GM18502 (cell line): ENCODE results near the gene NEURL1B.
"Not testable (repeated sequence)": the region's sequence is repeated elsewhere in the genome, so short reads cannot be mapped to it uniquely, and the experiment has no call there.

ENCODE experiments used
- ATAC-seq: cut with Tn5 transposase; IDR thresholded peaks from one replicate; pipeline ENCODE4 v1.9.1; 2021; ENCODE audit warnings: mild to moderate bottlenecking; ENCODE audit not compliant: unreplicated experiment, poor library complexity

Gene NEURL1B

GRCh38 chr5:172640822-172641358 is at the start of gene NEURL1B:
Gene NEURL1B (plus strand): TSS chr5:172641263. CDS start chr5:172641407, 144 bp downstream.
- no peak for ATAC-seq

- no peak for ATAC-seq
Measured at GRCh38 chr5:172591636-172592035, 49.4 kb upstream of the NEURL1B start.

- no peak for ATAC-seq
Measured at GRCh38 chr5:172592881-172593280, 48.2 kb upstream of the NEURL1B start.

GRCh38 chr5:172593306-172593705 is 47.8 kb upstream of the NEURL1B start:
- ATAC-seq, result no peak

- ATAC-seq, result no peak
Measured at GRCh38 chr5:172593721-172594235, 47.3 kb upstream of the NEURL1B start.

GRCh38 chr5:172594431-172594830 is 46.6 kb upstream of the NEURL1B start:
- no peak for ATAC-seq

GRCh38 chr5:172594867-172595466 is 46.1 kb upstream of the NEURL1B start:
- no peak for ATAC-seq

- no peak for ATAC-seq
Measured at GRCh38 chr5:172595596-172596455, 45.2 kb upstream of the NEURL1B start.

GRCh38 chr5:172596638-172597231 is 44.3 kb upstream of the NEURL1B start:
- no peak for ATAC-seq

GRCh38 chr5:172597755-172598155 is 43.3 kb upstream of the NEURL1B start:
- no peak for ATAC-seq

GRCh38 chr5:172598251-172599203 is 42.5 kb upstream of the NEURL1B start:
- ATAC-seq, result no peak

- no peak for ATAC-seq
Measured at GRCh38 chr5:172599204-172599567, 41.9 kb upstream of the NEURL1B start.

- no peak for ATAC-seq
Measured at GRCh38 chr5:172600571-172600970, 40.5 kb upstream of the NEURL1B start.

- ATAC-seq, result not testable (repeated sequence)
Measured at GRCh38 chr5:172601576-172601975, 39.5 kb upstream of the NEURL1B start.

- no peak for ATAC-seq
Measured at GRCh38 chr5:172602783-172603231, 38.3 kb upstream of the NEURL1B start.

GRCh38 chr5:172603251-172603806 is 37.7 kb upstream of the NEURL1B start:
- ATAC-seq, result no peak

- ATAC-seq, result no peak
Measured at GRCh38 chr5:172605466-172605865, 35.6 kb upstream of the NEURL1B start.

GRCh38 chr5:172606156-172606785 is 34.8 kb upstream of the NEURL1B start:
- no peak for ATAC-seq

- no peak for ATAC-seq
Measured at GRCh38 chr5:172607213-172607793, 33.8 kb upstream of the NEURL1B start.
